ENCODE measurements around the gene SCGB3A1.

SCGB3A1 gene

DNA sequence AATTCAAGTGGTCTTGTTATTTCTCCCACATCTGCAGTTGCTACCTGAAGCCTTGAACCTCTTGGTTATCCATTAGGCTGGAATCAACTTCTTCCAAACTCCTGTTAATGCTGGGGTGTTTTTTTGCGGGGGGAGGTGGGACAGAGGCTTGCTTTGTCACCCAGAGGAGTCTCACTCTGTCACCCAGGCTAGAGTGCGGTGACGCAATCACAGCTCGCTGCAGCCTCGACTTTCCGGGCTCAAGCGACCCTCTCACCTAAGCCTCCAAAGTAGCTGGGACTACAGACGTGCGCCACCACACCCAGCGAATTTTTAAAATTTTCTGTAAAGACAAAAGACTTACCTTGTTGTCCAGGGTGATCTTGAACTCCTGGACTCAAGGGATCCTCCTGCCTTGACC is 4.4 kb downstream of the SCGB3A1 start:
- no peak for DNase-seq (ENCODE audit: low read depth)

GRCh38 chr5:180586204-180586603 is 5.1 kb downstream of the SCGB3A1 start:
- DNase-seq (ENCODE audit: low read depth) = no peak

- DNase-seq (ENCODE audit: low read depth) = no peak
Measured at GRCh38 chr5:180583738-180584137, 7.6 kb downstream of the SCGB3A1 start.

DNA sequence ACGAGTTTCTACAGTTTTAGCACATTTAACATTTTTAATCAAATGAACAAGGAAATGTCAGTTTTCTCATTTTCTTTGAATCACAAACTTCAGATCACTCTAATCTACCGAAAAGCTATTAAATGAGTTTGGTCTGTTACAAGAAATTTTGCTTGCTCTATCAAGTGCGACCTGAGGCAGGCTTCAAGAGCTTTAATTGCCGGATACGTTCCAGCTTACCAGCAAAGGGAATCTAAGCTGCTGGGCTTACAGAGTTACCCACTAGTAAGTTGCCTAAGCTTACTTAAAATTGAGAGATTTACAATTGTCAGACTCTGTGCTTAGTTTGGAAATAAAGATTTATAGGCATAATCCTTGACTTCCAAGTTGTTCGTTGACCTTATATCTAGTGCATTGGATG is 10.6 kb downstream of the SCGB3A1 start:
- DNase-seq (ENCODE audit: low read depth) = no peak

DNA sequence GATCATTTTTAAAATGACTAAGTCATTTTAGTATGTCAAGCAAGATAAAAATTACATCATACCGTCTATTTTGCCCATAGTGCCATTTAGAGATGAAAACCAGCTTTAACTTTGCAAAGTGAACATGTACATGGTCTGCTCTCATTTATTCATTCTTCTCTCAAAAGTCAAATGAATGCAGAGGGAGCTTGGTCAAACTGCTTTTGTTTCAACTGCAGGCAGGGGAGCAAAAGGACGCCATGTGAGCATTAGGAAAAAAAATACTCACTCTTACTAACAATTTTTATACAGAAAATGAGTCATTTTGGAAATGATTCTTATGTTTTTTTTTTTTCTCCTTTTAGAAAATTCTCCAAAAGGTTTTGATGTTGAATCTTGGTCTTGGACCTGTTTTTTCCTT is 15.7 kb downstream of the SCGB3A1 start:
- no peak for DNase-seq (ENCODE audit: low read depth)

DNA sequence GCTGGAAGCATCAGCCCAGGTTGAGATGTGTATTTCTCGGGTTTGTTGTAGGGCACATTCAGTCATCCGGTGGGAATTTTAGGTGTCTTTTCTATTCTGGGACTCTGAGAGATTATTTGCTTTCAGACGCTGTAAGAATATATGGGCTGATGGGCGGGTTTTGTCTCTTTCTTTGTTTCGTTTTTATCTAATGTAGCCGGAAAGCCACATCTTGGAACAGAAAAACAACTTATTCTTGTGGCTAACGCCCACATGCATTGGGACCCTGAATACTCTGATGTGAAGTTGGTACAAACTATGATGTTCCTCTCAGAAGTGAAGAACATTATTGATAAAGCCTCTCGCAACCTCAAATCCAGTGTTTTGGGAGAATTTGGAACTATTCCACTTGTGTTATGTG is 22.4 kb downstream of the SCGB3A1 start:
- DNase-seq (ENCODE audit: low read depth) = no peak

- no peak for DNase-seq (ENCODE audit: low read depth)
Measured at GRCh38 chr5:180563994-180564393, 27.3 kb downstream of the SCGB3A1 start.

GRCh38 chr5:180558232-180558631 is 33.1 kb downstream of the SCGB3A1 start:
- DNase-seq (ENCODE audit: low read depth) = no peak

DNA sequence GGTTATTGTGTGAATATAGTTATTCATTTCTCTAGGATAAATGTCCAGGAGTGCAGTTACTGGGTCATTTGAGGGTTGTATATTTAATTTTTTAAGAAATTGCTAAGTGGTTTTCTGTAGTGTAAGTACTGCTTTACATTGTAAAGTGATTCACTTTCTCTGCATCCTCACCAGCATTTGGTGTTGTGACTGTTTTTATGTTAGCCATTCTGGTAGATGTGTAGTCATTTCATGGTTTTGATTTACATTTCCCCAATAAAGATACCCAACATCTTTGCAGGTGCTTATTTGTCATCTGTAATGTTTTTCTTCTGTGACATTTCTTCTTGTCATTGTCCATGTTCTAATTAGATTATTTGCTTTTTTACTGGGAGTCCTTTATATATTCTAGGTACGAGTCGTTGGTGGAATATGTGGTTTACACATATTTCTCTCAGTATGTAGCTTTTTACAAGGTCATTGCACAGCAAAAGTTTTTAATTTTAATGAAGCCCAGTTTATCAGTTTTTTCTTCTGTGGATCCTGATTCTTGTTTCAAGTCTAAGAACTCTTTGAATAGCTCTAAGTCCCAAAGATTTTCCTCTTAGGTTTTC is 34.0 kb downstream of the SCGB3A1 start:
- DNase-seq (ENCODE audit: low read depth) = no peak

DNA sequence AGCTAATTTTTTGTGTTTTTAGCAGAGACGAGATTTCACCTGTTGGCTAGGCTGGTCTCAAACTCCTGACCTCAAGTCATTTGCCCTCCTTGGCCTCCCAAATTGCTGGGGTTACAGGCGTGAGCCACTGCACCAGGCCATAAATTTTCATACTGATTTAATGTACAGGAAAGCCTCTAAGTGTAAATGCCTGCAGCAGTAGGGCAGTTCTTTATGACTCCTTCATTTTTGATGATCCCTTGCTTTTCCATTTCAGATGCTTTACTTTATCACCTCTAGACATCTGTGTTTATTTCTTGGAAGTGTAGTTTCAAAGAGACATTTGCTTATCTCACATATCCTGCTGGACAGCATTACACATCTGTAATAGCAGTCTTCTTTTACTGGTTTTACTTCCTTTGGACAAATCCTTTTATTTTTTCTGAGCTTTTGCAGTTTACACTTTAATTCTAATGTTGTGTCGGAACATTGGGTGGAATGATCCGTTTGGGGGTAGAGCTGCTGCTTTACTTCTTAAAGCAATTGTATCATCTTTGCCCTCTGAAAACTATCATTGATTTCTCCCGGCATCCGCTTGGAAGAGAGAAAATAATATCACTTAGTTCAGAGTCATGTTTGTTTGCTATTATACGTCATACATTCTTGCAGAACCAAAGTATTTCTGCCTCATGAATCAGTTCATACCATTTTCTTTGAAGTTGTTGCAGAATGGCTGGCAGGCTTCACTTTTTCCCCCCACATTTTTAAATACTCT is 36.0 kb downstream of the SCGB3A1 start:
- no peak for DNase-seq (ENCODE audit: low read depth)

- DNase-seq (ENCODE audit: low read depth) = no peak
Measured at GRCh38 chr5:180553530-180553929, 37.8 kb downstream of the SCGB3A1 start.

DNA sequence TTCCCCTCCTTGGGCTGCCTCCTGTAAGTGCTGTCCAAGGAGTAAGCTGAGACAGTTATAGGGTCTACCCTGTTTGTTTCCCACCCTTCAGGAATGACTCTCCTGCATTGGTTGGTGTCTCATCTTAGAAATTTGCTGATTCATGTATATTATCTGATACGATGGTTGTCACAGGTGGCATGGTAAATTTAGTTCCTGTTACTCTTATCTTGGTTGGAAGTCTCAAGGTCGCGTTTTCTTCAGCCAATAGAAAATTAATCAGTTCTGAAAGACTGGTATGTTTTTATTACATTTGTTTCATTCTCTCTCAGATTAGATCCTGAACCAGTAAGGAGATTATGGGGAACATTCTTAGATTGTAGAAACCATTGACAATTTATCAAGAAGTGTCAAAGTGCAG is 42.7 kb downstream of the SCGB3A1 start:
- no peak for DNase-seq (ENCODE audit: low read depth)

DNA sequence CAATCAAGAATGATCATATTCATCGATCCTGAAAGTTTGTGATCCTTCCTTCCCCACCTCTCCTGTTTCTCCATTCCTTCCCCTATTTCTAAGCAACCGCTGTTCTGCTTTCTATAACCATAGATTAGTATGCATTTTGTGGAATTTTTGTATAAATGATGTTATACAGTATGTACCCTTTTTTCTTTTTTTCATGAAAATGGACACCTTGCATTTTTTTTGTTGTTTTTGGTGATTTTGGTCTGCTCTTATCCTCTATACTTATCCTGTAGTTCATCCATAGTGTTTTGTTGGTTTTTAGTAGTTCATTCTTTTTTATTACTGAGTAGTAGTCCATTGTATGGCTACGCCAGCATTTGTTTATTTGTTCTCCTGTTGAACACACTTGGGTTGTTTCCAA is 46.1 kb downstream of the SCGB3A1 start:
- no peak for DNase-seq (ENCODE audit: low read depth)

DNA sequence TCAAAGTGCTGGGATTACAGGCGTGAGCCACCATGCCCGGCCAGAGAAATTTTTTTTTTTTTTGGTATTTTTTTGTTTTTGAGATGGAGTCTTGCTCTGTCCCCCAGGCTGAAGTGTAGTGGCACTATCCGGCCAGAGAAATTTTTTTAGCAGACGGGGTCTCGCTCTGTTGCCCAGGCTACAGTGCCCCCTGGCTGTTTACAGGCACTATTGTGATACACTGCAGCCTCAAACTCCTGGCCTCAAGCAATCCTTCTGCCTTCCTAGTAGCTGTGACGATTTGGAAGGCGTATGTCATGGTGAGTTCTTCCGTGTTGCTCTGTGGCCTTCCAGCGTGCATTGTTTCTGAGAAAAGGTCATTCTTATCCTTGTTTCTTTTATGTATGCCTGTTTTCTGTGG is 49.6 kb downstream of the SCGB3A1 start:
- no peak for DNase-seq (ENCODE audit: low read depth)

All from stimulated activated CD8-positive, alpha-beta memory T cell treated with anti-CD3 and anti-CD28 coated beads, Interleukin-12 subunit alpha, Interleukin-12 subunit beta, amount 100 ng/mL, for 1 hour (primary cell).